Sigmoid colon (tissue), 4 donors: ENCODE data around the gene DLGAP4.

ENCODE experiments used
- CTCF ChIP-seq, 4 experiments: fragments of 450-650 bp in 3 of 4; fragments of 200-600 bp in 1 of 4; IDR thresholded peaks; one replicate each; pipeline ENCODE4 v1.5.1; 2016 to 2019; ENCODE audit warnings: antibody characterized with exemption in 4 of 4, mild to moderate bottlenecking in 3 of 4, moderate library complexity in 2 of 4
- POLR2A ChIP-seq, 2 donors: fragments of 450-650 bp; IDR thresholded peaks; one replicate each; pipeline ENCODE4 v1.6.1; 2016; ENCODE audit warnings: antibody characterized with exemption in 2 of 2, mild to moderate bottlenecking in 2 of 2, moderate library complexity in 2 of 2
- POLR2AphosphoS5 ChIP-seq, 4 donors: sonication (generic); formaldehyde crosslinking; IDR thresholded peaks; one replicate each; pipeline ENCODE4 v1.6.1; 2017; ENCODE audit warnings: antibody characterized with exemption in 4 of 4

DNA sequence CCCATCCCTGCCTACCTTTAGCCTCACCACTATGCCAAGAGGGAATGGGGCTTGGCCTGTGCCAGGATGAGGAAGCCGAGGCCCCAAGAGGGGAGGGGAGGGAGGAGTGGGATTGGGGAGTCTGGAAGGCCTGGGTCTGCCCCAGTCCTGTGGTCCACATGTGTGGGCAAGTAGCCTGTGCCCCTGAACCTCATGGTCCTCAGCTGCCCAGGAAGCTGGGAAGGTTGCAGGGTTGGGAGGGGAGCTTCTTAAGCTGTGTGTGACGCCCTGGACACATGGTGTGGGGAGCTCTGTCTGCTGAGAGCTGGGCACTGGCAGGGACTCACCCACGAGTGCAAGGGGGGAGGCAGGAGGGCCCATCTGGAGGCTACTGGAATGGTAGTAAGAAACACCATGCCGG, 31.7 kb downstream of the DLGAP4 start:
- TF ChIP-seq CTCF (IDR thresholded peaks at IDR 0.05) (no peak), POLR2A (IDR thresholded peaks at IDR 0.05) (no peak), POLR2AphosphoS5 (IDR thresholded peaks at IDR 0.05) (no peak)
